ENCODE measurements around the gene FUT8.

FUT8 gene

GRCh38 chr14:65428691-65429090 lies 16.2 kb downstream of the FUT8 start:
- no peak for TF ChIP-seq CTCF (IDR thresholded peaks at IDR 0.05; ENCODE audit: low read depth, low read length)

GRCh38 chr14:65429757-65430156 lies 17.2 kb downstream of the FUT8 start:
- Histone ChIP-seq H3K4me1 (no peaks in the 10 kb centered on the region), H3K9me3 (no peaks in the 10 kb centered on the region), H3K36me3 (no peaks in the 10 kb centered on the region), H3K4me3 (ENCODE audit: low read depth, low read length) (no peak overlapping the region), H3K27me3 (no peaks in the 10 kb centered on the region)
- no peak for TF ChIP-seq CTCF (IDR thresholded peaks at IDR 0.05; ENCODE audit: low read depth, low read length)
- DNase-seq: no peak

More at GRCh38 chr14:65428691-65429090, 16.2 kb downstream of the FUT8 start:
- no peaks in the 10 kb centered on the region for H3K9me3 ChIP-seq
- no peak for DNase-seq
- no peak overlapping the region for H3K4me3 ChIP-seq (ENCODE audit: low read depth, low read length)
- H3K4me1 ChIP-seq: no peaks in the 10 kb centered on the region
- H3K36me3 ChIP-seq: no peaks in the 10 kb centered on the region
- H3K27me3 ChIP-seq: no peaks in the 10 kb centered on the region

GRCh38 chr14:65431245-65431644 lies 18.7 kb downstream of the FUT8 start:
- Histone ChIP-seq H3K4me1 (no peaks in the 10 kb centered on the region), H3K27me3 (no peaks in the 10 kb centered on the region), H3K36me3 (no peaks in the 10 kb centered on the region; the same call in 1 of the 2 replicates), H3K4me3 (ENCODE audit: low read depth, low read length) (no peak overlapping the region), H3K9me3 (no peaks in the 10 kb centered on the region)
- no peak for TF ChIP-seq CTCF (IDR thresholded peaks at IDR 0.05; ENCODE audit: low read depth, low read length)
- no peak for DNase-seq

GRCh38 chr14:65431951-65432350 lies 19.4 kb downstream of the FUT8 start:
- H3K9me3 ChIP-seq: no peaks in the 10 kb centered on the region
- H3K4me3 ChIP-seq (ENCODE audit: low read depth, low read length): no peak overlapping the region
- no peak for TF ChIP-seq CTCF (IDR thresholded peaks at IDR 0.05; ENCODE audit: low read depth, low read length)
- no peaks in the 10 kb centered on the region for H3K4me1 ChIP-seq
- no peaks in the 10 kb centered on the region for H3K27me3 ChIP-seq
- no peaks in the 10 kb centered on the region; the same call in 1 of the 2 replicates for H3K36me3 ChIP-seq
- no peak for DNase-seq

- Histone ChIP-seq H3K9me3 (no peaks in the 10 kb centered on the region), H3K36me3 (no peaks in the 10 kb centered on the region; the same call in 1 of the 2 replicates), H3K4me3 (ENCODE audit: low read depth, low read length) (no peak overlapping the region), H3K4me1 (no peaks in the 10 kb centered on the region), H3K27me3 (no peaks in the 10 kb centered on the region)
- no peak for TF ChIP-seq CTCF (IDR thresholded peaks at IDR 0.05; ENCODE audit: low read depth, low read length)
- DNase-seq: no peak
These were observed 19.9 kb downstream of the FUT8 start for GRCh38 chr14:65432361-65432948.

GRCh38 chr14:65433157-65433556 lies 20.6 kb downstream of the FUT8 start:
- no peak for TF ChIP-seq CTCF (IDR thresholded peaks at IDR 0.05; ENCODE audit: low read depth, low read length)
- DNase-seq: no peak
- Histone ChIP-seq H3K9me3 (no peaks in the 10 kb centered on the region), H3K4me3 (ENCODE audit: low read depth, low read length) (no peak overlapping the region), H3K27me3 (no peaks in the 10 kb centered on the region), H3K4me1 (no peaks in the 10 kb centered on the region), H3K36me3 (no peaks in the 10 kb centered on the region; the same call in 1 of the 2 replicates)
